Activated CD8-positive, alpha-beta memory T cell treated with anti-CD3 and anti-CD28 coated beads for 36 hours (primary cell): ENCODE measurements around the gene SEMA3A. TPM values are rescaled to one million over a fixed set of nuclear protein-coding genes. Genes with fewer than 3 reads are reported as not detected.

ENCODE experiments used
- CTCF ChIA-PET: fragments of 350-600 bp; sonication (Branson Sonifier 250); formaldehyde crosslinking; loops from one replicate; lab custom pipeline; 2021; ENCODE audit warnings: antibody characterized with exemption; lab: Charles Lee
- POLR2A ChIA-PET: fragments of 350-600 bp; sonication (Branson Sonifier 250); formaldehyde crosslinking; loops from one replicate; lab custom pipeline; 2021; ENCODE audit warnings: antibody characterized with exemption; lab: Charles Lee
- total RNA-seq, 2 experiments: library from RNA; stranded (reverse); gene quantifications; one replicate each; pipeline ENCODE4 v1.2.3, GENCODE V29; 2021

The SEMA3A gene
- total RNA-seq, 2 experiments from 2014 or later = 0.06 to 0.17 TPM

DNA sequence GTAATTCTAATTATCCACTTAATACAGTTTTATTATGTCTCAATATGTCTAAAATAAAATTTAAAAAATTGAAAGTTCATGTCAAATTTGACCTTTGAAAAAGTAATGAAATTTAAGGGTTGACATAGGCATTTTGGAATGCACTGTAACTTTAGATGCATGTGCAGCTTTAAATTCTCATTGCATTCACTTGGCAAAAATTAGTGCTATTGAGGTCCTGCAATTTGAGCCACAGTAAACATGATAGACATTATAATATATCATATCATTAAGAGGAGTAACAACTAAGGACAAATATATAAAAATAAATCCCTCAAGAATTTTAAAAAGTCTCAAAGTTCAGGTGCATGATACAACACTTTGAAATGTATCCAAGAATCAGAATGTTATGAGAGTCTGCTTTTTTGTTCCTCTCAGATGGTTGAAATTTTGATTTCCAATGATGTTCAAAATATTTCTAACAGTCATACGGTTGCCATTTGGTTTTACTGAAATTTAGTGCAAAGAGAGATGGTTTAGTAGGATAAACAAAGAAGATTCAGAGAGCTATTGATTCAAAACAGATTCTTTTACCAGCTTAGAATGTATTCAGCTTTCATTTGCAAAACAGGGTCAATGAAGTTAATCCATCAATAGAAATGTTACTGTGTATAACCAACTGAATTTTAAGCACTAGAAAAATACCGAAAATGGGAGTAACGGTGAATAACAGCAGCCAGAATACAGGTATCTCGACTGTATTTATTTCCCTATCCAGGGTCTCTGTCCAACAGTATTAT lies 71.8 kb downstream of the SEMA3A start:
- POLR2A ChIA-PET = no interaction called here
- CTCF ChIA-PET = no interaction called here

DNA sequence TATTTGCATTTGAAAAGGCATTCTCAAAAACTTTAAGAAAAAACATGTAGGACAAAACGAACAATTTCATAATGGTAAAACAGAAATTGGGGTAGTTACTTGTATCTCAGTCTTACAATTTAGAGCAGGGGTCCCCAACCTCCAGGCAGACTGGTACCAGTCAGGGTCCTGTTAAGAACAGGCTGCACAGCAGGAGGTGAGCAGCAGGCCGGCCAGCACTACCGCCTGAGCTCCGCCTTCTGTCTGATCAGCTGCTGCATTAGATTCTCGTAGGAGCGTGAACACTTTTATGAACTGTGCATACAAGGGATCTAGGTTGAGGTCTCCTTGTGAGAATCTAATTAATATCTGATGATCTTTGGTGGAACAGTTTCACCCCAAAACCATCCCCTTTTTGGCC lies 77.3 kb downstream of the SEMA3A start:
- ChIA-PET CTCF (no interaction called here), POLR2A (no interaction called here)

DNA sequence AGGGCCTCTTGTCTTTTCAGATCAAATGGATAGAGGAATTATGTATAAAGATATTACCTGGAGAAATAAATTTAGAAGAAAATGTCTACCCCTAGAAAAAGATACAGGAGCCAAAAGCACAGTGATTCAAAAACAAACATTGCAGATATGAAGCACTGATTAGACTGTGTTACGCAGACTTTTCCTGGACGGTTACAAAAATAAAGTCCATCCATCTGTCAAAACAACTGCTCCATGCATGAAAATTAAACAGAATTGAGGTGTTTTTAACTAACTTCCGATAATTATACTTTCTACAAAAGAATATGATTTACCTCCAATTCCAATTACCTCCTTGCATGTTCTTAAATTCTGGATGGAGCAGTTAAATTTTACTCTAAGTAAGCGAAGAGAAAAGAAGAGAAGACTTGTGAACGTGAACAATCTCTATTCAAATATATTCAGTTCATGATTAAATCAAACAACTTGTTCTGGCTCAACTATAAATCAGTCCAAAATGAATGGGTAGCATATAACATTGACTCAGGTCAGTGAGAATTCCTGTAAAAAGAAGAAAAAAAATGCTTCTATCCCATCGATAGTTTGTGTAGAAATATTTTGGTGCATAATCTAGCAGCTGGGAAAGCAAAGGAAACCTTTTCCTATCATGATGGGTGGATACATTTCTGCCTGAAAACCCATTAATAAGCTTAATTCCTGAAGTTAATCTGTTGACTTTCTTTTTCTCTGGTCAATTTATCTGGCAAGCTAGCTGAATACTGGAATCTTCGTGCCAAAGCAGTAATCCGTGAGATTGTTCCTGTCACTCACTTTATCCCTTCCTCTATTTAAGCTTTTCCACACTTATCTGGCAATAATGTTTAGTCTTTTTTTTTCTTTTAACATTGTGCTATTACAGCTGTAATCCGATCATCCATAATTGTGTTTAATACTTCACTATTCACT lies 80.4 kb downstream of the SEMA3A start:
- ChIA-PET POLR2A (no interaction called here), CTCF (no interaction called here)

DNA sequence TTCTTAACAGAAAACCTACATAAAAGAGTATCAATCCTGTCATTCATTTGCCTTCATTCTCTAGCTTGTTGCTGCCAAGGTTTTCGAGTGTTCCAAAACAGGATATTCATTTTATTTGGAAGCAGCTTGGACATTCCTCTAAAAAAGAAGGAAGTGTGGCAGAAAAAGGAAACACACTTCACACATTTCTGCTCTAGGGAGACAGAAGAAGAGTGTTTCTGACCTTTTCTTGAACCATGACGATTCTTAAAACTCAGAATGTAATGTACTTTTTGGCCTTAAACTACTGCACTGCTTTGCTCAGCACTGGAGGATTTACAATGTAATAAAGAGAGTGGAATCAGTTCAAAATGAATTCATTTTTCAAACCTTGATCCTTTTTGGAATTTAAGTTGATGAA lies 81.3 kb downstream of the SEMA3A start:
- POLR2A ChIA-PET = no interaction called here

DNA sequence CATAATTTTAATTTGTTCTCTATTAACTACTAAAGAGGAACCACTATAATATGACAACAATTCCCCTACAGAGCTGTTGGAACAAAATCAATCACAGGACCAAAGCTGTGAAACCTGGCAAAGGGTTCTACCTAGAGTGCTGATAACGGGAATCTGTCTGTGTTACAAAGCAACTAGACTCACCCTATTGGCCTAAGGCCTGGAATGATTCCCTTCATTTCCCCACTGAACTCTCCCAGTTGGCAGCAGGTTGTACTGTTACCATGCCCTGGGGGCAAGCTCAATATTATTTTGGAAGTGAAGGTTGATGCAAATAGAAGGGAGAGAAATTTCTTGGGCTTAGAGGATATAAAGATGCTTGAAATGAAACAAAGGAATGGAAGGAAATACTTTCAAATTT lies 81.8 kb downstream of the SEMA3A start:
- CTCF ChIA-PET = no interaction called here
- POLR2A ChIA-PET = no interaction called here

More for the DNA sequence above, 81.3 kb downstream of the SEMA3A start:
- CTCF ChIA-PET = no interaction called here

DNA sequence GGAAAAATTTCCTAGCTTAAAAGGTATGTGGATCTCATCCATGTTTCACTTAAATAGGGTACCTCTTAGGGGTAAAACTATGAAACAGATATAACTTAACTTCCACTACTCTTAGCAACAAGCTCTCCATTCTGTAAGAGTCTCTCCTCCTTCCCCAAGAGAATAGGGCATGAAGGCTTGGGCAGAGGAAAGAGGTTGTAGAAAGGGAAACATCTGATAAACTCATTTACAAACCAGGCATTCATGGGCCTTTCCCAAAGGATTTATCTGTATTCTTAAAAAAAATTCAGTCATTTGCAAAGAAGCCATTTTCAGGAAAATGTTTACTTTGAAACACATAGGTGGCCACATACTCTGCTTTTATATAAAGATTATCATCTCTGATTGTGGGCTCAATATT lies 82.7 kb downstream of the SEMA3A start:
- POLR2A ChIA-PET = no interaction called here
- CTCF ChIA-PET = no interaction called here

DNA sequence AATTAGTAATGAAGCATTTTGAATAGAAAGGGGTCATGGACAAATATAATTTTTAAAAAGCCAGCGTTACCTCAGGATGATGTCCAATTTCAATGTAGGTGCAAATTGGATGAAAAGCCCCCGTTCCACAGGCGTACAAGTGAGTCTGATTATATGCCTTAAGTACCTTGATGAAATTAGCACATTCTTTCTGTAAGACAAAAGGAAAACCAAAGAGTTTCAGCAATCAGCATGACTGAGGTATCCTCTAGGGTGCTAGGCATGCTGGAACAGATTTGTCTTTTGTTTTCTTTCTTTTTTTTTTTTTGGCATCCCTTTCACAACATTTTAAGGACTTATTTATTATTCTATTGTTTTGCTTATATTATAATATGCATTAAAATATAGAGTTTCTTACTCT lies 84.2 kb downstream of the SEMA3A start:
- ChIA-PET CTCF (no interaction called here), POLR2A (no interaction called here)

DNA sequence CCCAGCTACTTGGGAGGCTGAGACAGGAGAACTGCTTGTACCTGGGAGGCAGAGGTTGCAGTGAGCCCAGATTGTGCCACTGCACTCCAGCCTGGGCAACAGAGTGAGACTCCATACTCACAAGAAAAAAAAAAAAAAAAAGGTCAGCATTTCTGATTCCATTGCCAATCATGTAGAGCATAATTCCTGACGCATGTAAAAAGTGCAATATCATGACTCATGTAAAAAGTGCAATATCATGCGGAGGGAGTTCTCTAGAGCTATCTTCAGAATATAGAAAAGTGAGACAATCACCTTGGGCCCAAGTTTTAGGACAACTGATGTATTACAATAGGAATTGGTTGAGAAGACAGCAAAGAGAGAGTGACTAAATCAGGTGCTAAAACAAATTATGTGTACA lies 85.8 kb downstream of the SEMA3A start:
- CTCF ChIA-PET = interaction anchor here (0.7 kb wide), 1 partner anchor 1362 kb away, joined by 4 read pairs; no protein-coding TSS in a partner anchor

DNA sequence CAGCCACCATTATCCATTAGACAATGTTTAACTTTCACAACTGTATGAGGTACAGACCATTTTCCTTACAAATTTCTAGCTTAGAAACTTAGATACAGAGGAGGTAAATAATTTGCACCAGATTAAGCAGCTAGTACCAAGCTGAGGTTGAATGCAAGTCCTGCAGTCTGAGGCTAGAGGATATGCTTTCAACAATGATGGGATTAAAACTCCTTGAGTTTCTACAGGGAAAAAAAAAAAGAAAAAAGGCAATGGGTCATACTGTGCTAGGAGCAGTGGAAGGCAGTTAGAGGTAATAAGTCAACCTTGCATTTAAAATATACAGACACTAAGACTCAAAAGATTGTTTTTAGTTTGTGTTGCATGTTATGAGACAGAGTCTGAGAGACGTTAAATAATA lies 86.5 kb downstream of the SEMA3A start:
- ChIA-PET POLR2A (no interaction called here), CTCF (interaction anchor here (0.7 kb wide), 1 partner anchor 1362 kb away, joined by 4 read pairs; no protein-coding TSS in a partner anchor)

More for the DNA sequence above, 85.8 kb downstream of the SEMA3A start:
- POLR2A ChIA-PET = no interaction called here

DNA sequence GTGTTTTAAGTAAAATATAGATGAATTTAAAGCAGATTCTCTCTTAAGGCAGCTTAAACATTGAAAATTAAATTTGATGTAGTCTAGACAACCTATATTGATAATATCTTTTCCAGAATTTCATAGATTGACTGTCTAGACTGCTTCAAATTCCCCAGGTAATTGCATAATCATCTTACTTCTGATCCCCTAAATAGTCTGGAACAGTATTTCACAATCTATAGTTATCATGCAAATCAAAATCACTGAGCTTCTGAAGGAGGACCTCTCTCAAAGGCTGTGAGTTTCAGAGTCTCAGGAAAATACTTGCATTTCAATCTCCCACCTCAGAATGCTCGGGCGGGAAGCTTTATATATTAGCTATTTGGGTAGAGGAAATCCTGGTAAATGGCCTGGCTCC lies 87.3 kb downstream of the SEMA3A start:
- ChIA-PET CTCF (no interaction called here), POLR2A (no interaction called here)

DNA sequence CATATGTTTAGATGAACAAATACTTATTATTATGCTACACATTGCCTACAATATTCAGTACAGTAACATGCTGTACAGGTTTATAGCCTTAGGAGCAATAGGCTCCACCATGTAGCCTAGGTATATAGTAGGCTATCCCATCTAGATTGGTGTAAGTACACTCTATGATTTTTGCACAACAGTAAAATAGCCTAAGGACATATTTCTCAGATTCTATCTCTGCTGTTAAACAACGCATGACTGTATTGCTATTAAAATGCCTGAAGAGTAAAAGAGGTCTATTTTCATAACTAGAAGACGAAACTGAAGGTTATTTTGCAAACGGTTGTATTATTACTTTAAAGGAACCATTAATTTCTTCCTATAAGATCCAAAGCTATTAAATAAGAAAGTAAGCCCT lies 88.3 kb downstream of the SEMA3A start:
- CTCF ChIA-PET = no interaction called here
- POLR2A ChIA-PET = no interaction called here

DNA sequence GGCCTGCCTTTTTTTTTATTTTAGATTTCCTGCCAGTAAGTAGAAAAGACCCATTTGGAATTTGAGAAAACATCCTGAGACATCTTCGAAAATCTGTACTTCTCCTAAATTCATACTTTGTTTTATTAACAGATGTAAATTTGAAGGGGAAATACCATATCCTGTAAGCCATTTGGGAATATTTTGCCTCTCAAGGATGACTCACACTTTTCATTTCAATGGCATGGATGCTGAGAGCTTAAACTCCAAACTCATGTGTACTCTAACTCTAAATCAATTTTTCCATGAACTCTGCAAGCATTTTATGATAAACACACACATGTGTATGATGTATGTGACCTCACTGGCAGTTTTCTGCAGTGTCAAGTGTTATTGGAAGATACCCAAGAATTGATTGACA lies 89.0 kb downstream of the SEMA3A start:
- ChIA-PET CTCF (no interaction called here), POLR2A (no interaction called here)

DNA sequence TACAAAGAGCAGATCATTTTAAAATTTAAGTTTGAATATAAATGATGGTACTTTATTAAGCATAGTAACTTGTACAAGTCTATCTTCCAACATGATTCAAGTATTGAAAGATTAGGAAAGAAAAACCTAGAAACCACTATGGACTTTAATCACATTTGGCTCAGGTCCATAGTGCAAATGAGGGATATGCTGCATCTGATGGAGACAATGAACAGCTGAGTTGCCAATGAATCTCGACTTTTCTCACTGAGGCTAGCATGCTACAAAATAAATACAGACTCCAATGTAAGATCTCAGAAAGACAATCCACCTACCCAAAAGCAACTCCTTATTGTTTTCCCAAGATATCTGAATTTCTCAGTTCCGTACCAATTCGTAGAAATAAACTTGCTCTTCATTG lies 89.8 kb downstream of the SEMA3A start:
- CTCF ChIA-PET = no interaction called here
- POLR2A ChIA-PET = no interaction called here

DNA sequence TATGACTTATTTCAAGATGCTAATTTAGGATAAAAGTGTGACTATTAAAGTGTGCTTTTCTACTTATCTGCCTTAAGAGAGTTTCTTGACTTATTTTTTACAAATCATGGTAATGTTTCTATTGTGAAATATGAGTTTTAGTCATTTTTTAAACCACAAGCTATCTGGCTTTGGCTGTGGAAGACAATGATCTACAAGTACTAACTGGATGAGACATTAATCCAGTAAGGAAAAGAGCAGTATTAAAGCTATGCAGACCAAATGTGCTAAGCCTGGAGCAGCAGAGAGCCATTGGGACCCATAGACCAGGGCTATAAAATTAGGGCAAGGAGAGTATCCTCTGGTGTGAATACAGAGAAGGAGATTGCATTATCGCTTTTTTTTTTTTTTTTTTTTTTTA lies 92.4 kb downstream of the SEMA3A start:
- ChIA-PET CTCF (no interaction called here), POLR2A (no interaction called here)

DNA sequence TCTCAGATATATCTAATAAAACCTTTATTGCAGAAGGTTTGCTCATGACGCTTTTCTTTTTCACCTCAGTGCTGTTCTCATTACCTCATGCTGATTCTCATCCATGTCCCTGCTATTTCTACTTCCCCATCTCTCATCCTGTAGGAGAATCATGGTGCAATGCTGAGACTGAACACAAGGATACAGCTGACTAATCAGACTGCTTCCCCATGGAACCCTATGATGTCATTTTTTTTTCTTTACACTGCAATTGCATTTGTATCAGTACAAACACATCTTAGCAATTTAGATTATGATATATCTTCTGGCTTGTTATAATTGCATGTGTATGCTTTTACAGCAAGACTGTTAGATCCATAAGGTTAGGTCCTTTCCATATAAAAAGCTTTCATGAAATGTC lies 93.7 kb downstream of the SEMA3A start:
- POLR2A ChIA-PET = no interaction called here
- CTCF ChIA-PET = no interaction called here

DNA sequence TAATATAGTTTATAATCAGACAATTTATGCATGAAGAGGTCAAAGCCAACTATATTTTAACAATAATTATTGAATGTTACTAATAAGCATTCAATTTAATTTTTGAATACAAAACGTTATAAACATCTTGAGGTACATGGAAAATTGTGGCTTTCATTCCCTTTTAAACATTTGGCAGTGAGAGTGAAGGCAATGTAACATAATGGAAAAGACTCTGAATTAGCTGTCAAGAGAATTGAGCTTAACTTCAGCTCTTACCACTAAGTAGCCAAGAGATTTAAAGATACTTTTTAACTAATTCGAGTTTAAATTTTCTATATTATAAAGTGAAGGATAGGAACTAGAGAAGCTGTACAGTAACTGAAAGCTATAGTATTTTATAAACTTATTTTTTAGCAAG lies 98.6 kb downstream of the SEMA3A start:
- ChIA-PET POLR2A (no interaction called here), CTCF (no interaction called here)

DNA sequence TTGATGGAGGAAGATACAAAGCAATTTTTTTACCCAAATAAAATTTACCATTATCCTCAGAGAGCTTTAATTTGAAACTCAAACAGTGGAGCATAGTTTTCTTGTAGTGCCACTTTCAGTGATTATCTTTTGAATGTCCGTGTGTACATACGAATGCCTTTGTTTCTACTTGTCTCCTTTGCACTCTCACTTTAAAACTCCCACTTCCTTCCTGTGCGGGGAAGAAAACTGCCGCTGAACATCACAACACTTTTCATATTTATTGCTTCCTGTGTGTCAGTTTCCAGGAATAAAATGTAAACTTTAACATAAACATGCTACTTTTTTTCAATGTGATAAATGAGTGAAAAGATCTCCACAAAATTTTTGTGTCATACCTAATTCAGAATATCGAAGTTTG lies 102.4 kb downstream of the SEMA3A start:
- CTCF ChIA-PET = no interaction called here
- POLR2A ChIA-PET = no interaction called here

DNA sequence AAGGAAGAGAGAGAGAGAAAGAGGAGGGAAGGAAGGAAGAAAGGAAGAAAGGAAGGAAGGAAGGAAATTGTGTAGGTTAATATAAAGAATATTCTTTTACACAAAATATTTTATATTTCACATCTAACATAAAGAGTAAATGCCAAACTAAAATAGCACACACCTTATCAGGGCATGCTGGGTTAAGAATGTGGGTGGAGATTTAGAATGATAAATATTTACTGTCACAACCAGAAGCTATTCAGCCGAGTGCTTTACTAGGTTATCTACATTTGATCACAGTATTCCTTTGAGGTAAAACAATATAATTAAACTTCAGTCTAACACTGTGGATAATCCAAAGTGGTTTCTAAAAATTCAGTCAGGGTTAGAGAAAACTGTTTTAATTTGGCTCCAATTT lies 103.3 kb downstream of the SEMA3A start:
- ChIA-PET CTCF (no interaction called here), POLR2A (no interaction called here)

DNA sequence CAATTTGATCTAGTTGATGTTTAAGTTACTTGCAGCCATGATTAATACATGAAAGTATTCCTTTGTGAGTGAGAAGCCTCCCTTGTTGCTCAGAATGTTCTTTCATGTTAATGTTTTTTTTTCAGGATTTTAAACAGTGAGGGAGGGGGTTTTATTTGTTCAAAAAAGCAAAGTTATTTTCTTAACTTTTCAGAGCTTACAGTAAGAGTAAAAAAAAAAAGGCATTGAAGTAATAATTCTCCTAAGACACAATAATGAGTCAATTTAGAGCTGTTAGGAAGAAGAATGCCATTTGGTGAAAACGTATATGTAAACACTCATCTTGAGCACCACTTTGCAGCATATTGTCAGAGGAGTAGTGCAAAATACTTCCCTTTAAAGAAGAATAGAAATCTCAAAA lies 105.8 kb downstream of the SEMA3A start:
- CTCF ChIA-PET = no interaction called here
- POLR2A ChIA-PET = no interaction called here

DNA sequence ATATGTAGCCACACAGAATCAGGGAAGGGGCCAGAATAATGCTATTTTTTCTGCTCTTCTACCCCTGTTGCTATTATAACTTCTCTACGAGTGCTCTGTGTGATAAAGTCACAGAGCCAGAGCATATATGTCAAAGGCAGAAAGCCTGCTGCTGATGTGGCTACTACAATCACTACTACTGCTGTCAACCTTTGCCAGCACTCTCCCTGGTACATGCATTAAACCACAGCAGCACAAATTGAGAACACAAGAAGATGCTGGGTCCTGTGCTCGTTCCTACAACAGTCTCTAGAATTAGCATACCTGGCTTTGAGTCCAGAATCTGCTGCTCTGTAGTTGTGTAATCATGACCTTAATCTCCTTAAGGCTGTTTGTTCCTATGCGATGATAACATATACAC lies 108.6 kb downstream of the SEMA3A start:
- CTCF ChIA-PET = no interaction called here
- POLR2A ChIA-PET = no interaction called here

DNA sequence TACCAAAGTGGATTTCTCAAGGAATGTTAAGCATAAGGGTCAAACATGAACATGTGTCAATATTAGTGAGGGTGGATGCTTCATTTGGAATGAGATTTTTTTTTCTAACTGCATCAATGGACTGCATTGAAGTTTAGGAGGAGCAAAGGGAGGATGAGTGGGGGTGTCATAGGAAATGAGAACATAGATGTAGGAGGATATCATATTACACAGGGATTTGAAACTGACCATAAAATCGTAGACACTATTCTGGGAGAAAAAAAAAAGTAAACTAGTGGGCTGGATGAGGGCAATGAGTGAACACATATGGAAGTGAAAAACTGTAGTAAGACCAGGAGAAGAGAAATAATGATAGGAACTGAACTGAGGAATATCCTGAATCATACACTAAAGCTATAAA lies 109.4 kb downstream of the SEMA3A start:
- POLR2A ChIA-PET = no interaction called here
- CTCF ChIA-PET = no interaction called here
